Chondrocyte (in vitro differentiated cells): ENCODE measurements around the gene ITPR2. TPM values are rescaled to one million over a fixed set of nuclear protein-coding genes. Genes with fewer than 3 reads are reported as not detected.

Experiments
- DNase-seq: peaks from one replicate; pipeline ENCODE4 v3.0.0; 2021; ENCODE audit warnings: mixed read lengths, low spot score
- H3K27ac Mint-ChIP-seq: one replicate; pipeline ENCODE4 v1.8.0; 2021; ENCODE audit warnings: mild to moderate bottlenecking, moderate library complexity, mixed read lengths; ENCODE audit not compliant: unreplicated experiment
- H3K27me3 Mint-ChIP-seq: 2 replicates; pipeline ENCODE4 v1.8.0; 2021; ENCODE audit warnings: low read depth, mixed read lengths
- H3K36me3 Mint-ChIP-seq: 2 replicates; pipeline ENCODE4 v1.8.0; 2021; ENCODE audit warnings: low read depth, mixed read lengths
- H3K4me1 Mint-ChIP-seq: 2 replicates; pipeline ENCODE4 v1.8.0; 2021; ENCODE audit warnings: low read depth, mild to moderate bottlenecking, mixed read lengths
- H3K4me3 Mint-ChIP-seq: one replicate; pipeline ENCODE4 v1.8.0; 2021; ENCODE audit warnings: mild to moderate bottlenecking, moderate library complexity, mixed read lengths; ENCODE audit not compliant: unreplicated experiment
- H3K9me3 Mint-ChIP-seq: 2 replicates; pipeline ENCODE4 v1.8.0; 2021; ENCODE audit warnings: low read depth, mixed read lengths
- total RNA-seq: library from RNA; stranded (reverse); gene quantifications from 3 replicates; pipeline ENCODE4 v1.2.1, GENCODE V29; 2021
- TF ChIP-seq, protein P1 (sequence below): fragments of 200-600 bp; sonication (generic); IDR thresholded peaks from 2 replicates; pipeline ENCODE4 v1.5.0; 2021; ENCODE audit warnings: antibody characterized with exemption, mild to moderate bottlenecking, moderate library complexity

ITPR2 gene
- total RNA-seq, 1 donor from 2014 or later: 18.7 TPM

DNA sequence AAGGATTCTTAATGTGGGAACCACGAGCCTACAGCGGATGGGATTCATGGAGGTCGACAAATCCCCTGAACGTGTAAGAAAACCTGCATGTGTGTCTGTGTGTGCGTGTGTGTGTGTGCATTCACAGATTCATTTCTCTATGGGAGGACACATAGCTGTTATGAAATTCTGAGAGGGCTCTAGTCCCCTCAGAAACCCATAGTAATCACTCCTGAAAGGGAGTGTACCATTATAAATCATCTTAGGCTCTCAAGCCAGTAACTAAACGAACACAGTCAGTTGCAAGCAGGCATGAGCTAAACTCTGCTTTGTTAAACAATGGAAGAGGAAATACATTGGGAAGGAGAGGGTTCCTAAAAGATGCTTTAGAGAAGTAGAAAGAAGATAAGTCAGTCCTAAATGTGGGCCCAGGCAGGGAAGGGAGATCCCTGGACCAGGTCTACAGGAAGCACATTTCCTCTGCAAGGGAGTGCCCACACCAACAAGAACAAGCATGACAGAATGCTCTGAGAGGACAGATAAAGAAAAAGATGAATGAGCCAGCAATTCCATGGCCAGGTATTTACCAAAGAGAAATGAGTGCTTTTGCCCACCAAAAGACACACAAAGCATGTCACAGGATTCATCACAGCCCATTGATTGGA, 91.3 kb downstream of the ITPR2 start:
- Mint-ChIP-seq H3K4me1 (peaks cover 28% of the 10 kb centered on the region), H3K4me3 (no peak overlapping the region), H3K27me3 (no peaks in the 10 kb centered on the region), H3K27ac (no peak overlapping the region), H3K9me3 (peaks cover 7% of the 10 kb centered on the region), H3K36me3 (peaks cover 4% of the 10 kb centered on the region)
- no peak for DNase-seq
- TF ChIP-seq, protein P1, sequence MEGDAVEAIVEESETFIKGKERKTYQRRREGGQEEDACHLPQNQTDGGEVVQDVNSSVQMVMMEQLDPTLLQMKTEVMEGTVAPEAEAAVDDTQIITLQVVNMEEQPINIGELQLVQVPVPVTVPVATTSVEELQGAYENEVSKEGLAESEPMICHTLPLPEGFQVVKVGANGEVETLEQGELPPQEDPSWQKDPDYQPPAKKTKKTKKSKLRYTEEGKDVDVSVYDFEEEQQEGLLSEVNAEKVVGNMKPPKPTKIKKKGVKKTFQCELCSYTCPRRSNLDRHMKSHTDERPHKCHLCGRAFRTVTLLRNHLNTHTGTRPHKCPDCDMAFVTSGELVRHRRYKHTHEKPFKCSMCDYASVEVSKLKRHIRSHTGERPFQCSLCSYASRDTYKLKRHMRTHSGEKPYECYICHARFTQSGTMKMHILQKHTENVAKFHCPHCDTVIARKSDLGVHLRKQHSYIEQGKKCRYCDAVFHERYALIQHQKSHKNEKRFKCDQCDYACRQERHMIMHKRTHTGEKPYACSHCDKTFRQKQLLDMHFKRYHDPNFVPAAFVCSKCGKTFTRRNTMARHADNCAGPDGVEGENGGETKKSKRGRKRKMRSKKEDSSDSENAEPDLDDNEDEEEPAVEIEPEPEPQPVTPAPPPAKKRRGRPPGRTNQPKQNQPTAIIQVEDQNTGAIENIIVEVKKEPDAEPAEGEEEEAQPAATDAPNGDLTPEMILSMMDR: no peak

DNA sequence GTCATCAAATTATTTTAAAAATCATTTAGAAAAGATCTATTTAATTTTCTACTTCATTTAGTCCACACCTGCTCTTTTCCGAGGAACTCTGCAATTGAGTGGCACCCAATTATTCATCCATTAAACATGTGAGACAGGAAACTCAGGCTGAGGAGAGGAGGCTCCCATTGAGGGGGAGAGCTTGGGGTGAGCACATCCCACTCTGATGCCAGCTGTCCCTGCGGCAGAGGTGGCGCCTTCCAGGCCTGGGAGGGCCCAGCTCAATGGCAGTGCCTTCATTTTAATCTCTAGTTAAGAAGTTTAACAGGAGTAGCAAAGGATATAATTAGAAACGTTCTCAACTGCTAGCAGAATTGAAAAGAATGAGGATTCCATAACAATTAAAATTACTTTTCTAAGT, 92.0 kb downstream of the ITPR2 start:
- TF ChIP-seq, protein P1: no peak
- no peak for DNase-seq
- peaks cover 23% of the 10 kb centered on the region for H3K4me1 Mint-ChIP-seq
- H3K27ac Mint-ChIP-seq: no peak overlapping the region
- peaks cover 4% of the 10 kb centered on the region for H3K36me3 Mint-ChIP-seq
- no peak overlapping the region for H3K4me3 Mint-ChIP-seq
- H3K27me3 Mint-ChIP-seq: no peaks in the 10 kb centered on the region
- H3K9me3 Mint-ChIP-seq: peaks cover 7% of the 10 kb centered on the region

DNA sequence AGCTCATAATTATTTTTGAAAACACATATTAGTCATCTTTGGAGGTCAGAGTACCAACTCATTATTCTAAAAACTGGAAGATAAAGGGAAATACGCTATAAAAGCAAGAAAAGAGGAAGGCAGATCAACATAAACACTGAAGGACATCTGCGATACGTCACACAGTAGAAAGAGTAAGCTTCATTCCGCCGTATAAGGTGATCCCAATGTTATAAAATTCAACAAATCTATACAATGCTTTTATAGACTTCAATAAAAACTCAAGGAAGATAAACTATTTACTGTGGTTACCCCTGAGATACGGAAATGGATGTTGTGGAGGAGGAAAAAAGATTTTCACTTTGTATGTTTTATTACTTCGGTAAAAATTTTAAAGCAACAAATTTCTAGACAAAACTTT, 92.6 kb downstream of the ITPR2 start:
- Mint-ChIP-seq H3K4me3 (no peak overlapping the region), H3K4me1 (peaks cover 20% of the 10 kb centered on the region), H3K9me3 (peaks cover 7% of the 10 kb centered on the region), H3K27ac (no peak overlapping the region), H3K27me3 (no peaks in the 10 kb centered on the region), H3K36me3 (peaks cover 4% of the 10 kb centered on the region)
- no peak for DNase-seq
- TF ChIP-seq, protein P1: no peak

DNA sequence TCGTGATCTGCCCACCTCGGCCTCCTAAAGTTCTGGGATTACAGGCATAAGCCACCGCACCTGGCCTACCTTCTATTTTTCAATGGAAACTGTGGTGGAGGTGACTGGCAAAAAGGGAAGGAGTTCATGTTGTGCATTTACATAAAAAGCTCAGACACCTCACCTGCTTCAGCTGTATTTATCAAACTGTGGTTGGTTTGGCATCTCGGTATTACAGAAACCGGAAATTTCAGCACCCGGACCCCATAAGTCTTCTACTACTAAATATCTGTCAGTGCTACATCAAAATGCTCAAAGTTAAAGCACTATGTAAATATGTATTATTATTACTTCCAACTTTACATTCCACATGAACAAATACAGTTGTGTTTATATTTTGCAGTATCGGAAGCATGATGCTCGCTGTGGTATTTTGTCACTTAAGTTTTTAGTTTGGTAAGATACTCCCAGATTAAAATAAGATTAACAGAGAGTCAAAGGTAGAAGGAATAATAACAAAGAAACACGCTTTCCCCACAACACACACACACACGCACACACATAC, 95.4 kb downstream of the ITPR2 start:
- Mint-ChIP-seq H3K9me3 (peaks cover 7% of the 10 kb centered on the region), H3K27me3 (no peaks in the 10 kb centered on the region), H3K4me3 (no peak overlapping the region), H3K4me1 (peaks cover 11% of the 10 kb centered on the region), H3K27ac (no peak overlapping the region), H3K36me3 (peaks cover 4% of the 10 kb centered on the region)
- DNase-seq: no peak
- TF ChIP-seq, protein P1: no peak

DNA sequence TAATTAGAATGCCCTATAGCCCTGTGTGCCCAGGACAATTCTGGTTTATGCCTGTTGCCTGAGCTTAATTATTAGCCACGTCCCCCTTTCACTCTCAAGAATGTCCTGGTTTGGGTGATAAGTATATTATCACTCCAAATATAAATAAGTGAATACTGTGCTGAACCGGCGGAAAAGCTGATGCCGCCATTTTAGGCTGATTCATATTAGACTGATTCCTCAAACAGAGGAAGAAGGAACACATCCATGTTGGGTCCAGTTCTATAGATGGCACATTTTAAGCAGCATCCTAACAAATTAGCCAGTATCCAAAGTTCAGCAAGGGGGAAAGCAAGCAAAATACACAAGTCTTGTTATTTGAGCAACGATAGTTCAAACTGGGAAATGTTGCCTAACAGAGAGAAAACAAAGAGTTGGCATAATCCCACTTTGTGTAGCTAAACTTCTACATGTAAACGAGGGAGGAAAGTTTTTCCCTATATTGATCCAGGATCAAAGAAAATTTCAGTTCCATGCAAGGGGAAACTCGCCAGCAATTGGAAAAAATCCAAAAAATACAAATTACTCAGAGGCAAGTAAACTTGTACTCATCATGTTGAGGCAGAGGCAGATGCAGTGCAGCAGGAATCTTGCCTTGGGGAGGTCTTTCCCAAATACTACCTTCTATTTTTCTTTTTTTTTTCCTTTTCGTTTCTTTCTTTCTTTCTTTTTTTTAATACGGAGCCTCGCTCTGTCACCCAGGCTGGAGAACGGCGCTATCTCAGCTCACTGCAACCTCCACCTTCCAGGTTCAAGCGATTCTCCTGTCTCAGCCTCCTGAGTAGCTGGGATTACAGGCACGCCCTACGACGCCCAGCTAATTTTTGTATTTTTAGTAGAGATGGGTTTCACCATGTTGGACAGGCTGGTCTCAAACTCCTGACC, 96.2 kb downstream of the ITPR2 start:
- Mint-ChIP-seq H3K4me1 (peaks cover 11% of the 10 kb centered on the region), H3K9me3 (peaks cover 7% of the 10 kb centered on the region), H3K27me3 (no peaks in the 10 kb centered on the region), H3K4me3 (no peak overlapping the region), H3K36me3 (peaks cover 2% of the 10 kb centered on the region), H3K27ac (no peak overlapping the region)
- TF ChIP-seq, protein P1: no peak
- DNase-seq: no peak
